Hematopoietic multipotent progenitor cell treated with erythropoietin and hydrocortisone succinate and interleukin-3 and kit ligand, for 6 days (in vitro differentiated cells): ENCODE measurements around the gene TGM5.
"Not testable (repeated sequence)": the region's sequence is repeated elsewhere in the genome, so short reads cannot be mapped to it uniquely, and the experiment has no call there.

Experiments
- DNase-seq: peaks from one replicate; pipeline ENCODE4 v3.0.0-alpha.2; 2015

TGM5 gene

GRCh38 chr15:43244092-43244491, 22.6 kb downstream of the TGM5 start:
- no peak for DNase-seq

GRCh38 chr15:43243020-43243645, 23.6 kb downstream of the TGM5 start:
- DNase-seq = no peak

- no peak for DNase-seq
Observed at GRCh38 chr15:43242616-43243015, 24.1 kb downstream of the TGM5 start.

GRCh38 chr15:43241100-43241499, 25.6 kb downstream of the TGM5 start:
- DNase-seq = no peak

- DNase-seq = peak; percentile 63
Observed at GRCh38 chr15:43239732-43240491, 26.8 kb downstream of the TGM5 start.

GRCh38 chr15:43238671-43239131, 28.0 kb downstream of the TGM5 start:
- no peak for DNase-seq

- no peak for DNase-seq
Observed at GRCh38 chr15:43237842-43238470, 28.8 kb downstream of the TGM5 start.

- no peak for DNase-seq
Observed at GRCh38 chr15:43235536-43235935, 31.2 kb downstream of the TGM5 start.

GRCh38 chr15:43232289-43232874, 34.3 kb downstream of the TGM5 start:
- DNase-seq = no peak

GRCh38 chr15:43230640-43231115, 36.0 kb downstream of the TGM5 start:
- peak; percentile 36 for DNase-seq

GRCh38 chr15:43229977-43230376, 36.8 kb downstream of the TGM5 start:
- no peak for DNase-seq

- no peak for DNase-seq
Observed at GRCh38 chr15:43226436-43227305, 40.1 kb downstream of the TGM5 start.

- not testable (repeated sequence) for DNase-seq
Observed at GRCh38 chr15:43225950-43226255, 40.8 kb downstream of the TGM5 start.

GRCh38 chr15:43225201-43225949, 41.4 kb downstream of the TGM5 start:
- DNase-seq = peak; percentile 96

- DNase-seq = peak; percentile 78
Observed at GRCh38 chr15:43221422-43221821, 45.3 kb downstream of the TGM5 start.

GRCh38 chr15:43220991-43221403, 45.7 kb downstream of the TGM5 start, which contains the start of gene EPB42:
EPB42 (minus strand) TSS chr15:43221018; CDS start chr15:43220825, 193 bp downstream.
- peak; percentile 95 for DNase-seq

GRCh38 chr15:43219929-43220928, 46.5 kb downstream of the TGM5 start:
- peak; percentile 20 for DNase-seq

- DNase-seq = peak; percentile 86
Observed at GRCh38 chr15:43218908-43219706, 47.6 kb downstream of the TGM5 start.

- DNase-seq = no peak
Observed at GRCh38 chr15:43215961-43216360, 50.8 kb downstream of the TGM5 start.
